GM18873 (cell line): ENCODE measurements around the gene SMCO3.
A peak's percentile ranks its signal among the peaks of the same experiment; 100 is the strongest.

Source experiments
- ATAC-seq: cut with Tn5 transposase; IDR thresholded peaks from one replicate; pipeline ENCODE4 v1.9.1; 2021; ENCODE audit warnings: mild to moderate bottlenecking, moderate library complexity, moderate number of reproducible peaks; ENCODE audit not compliant: unreplicated experiment, low FRiP score

SMCO3 gene

GRCh38 chr12:14833336-14833735 is 19.4 kb upstream of the SMCO3 start:
- no peak for ATAC-seq

GRCh38 chr12:14828892-14829291 is 14.9 kb upstream of the SMCO3 start:
- no peak for ATAC-seq

GRCh38 chr12:14827043-14827442 is 13.1 kb upstream of the SMCO3 start:
- no peak for ATAC-seq

- ATAC-seq, result no peak
Observed at GRCh38 chr12:14826491-14826890, 12.5 kb upstream of the SMCO3 start.

- ATAC-seq, result no peak
Observed at GRCh38 chr12:14825256-14825655, 11.3 kb upstream of the SMCO3 start.

GRCh38 chr12:14824012-14824634 is 10.1 kb upstream of the SMCO3 start:
- ATAC-seq, result no peak

GRCh38 chr12:14811486-14811885 is 2.5 kb downstream of the SMCO3 start:
- no peak for ATAC-seq

GRCh38 chr12:14810953-14811483 is 3.0 kb downstream of the SMCO3 start:
- ATAC-seq, result no peak

- no peak for ATAC-seq
Observed at GRCh38 chr12:14810167-14810952, 3.6 kb downstream of the SMCO3 start.

- peak; percentile 14 for ATAC-seq
Observed at GRCh38 chr12:14803830-14804160, 10.2 kb downstream of the SMCO3 start.

- ATAC-seq, result peak; percentile 100
Observed at GRCh38 chr12:14803011-14803829, 10.8 kb downstream of the SMCO3 start, which contains the start of the genes C12orf60 and WBP11. Gene C12orf60 (plus strand): TSS chr12:14803670. CDS start chr12:14822936, 19,266 bp downstream. Gene WBP11 (minus strand): TSS chr12:14803478. CDS start chr12:14801383, 2,095 bp downstream.

GRCh38 chr12:14802721-14803010 is 11.3 kb downstream of the SMCO3 start:
- no peak for ATAC-seq

- no peak for ATAC-seq
Observed at GRCh38 chr12:14802247-14802646, 11.7 kb downstream of the SMCO3 start.

- ATAC-seq, result no peak
Observed at GRCh38 chr12:14795028-14795448, 18.9 kb downstream of the SMCO3 start.

- no peak for ATAC-seq
Observed at GRCh38 chr12:14785568-14785967, 28.4 kb downstream of the SMCO3 start.

GRCh38 chr12:14784471-14784870 is 29.5 kb downstream of the SMCO3 start:
- ATAC-seq, result no peak

GRCh38 chr12:14782756-14783155 is 31.2 kb downstream of the SMCO3 start:
- no peak for ATAC-seq

- no peak for ATAC-seq
Observed at GRCh38 chr12:14781563-14781962, 32.4 kb downstream of the SMCO3 start.

GRCh38 chr12:14780859-14781258 is 33.1 kb downstream of the SMCO3 start:
- ATAC-seq, result no peak

- ATAC-seq, result no peak
Observed at GRCh38 chr12:14779834-14780233, 34.1 kb downstream of the SMCO3 start.

- no peak for ATAC-seq
Observed at GRCh38 chr12:14777271-14777670, 36.7 kb downstream of the SMCO3 start.
